ACHN (cell line): ENCODE results near the gene SCNN1B.
"Not testable (repeated sequence)": the region's sequence is repeated elsewhere in the genome, so short reads cannot be mapped to it uniquely, and the experiment has no call there.

ENCODE experiments used
- DNase-seq: peaks from one replicate; pipeline ENCODE4 v3.0.0-alpha.2; 2015
- in situ Hi-C: cut with HindIII; loops from 2 replicates; pipeline ENCODE4 v1.10.0; 2017; ENCODE audit warnings: low sequenced_read_pairs, low pct_ligation_motif_present, low pct_unique_long_range_greater_than_20kb

The SCNN1B gene

DNA sequence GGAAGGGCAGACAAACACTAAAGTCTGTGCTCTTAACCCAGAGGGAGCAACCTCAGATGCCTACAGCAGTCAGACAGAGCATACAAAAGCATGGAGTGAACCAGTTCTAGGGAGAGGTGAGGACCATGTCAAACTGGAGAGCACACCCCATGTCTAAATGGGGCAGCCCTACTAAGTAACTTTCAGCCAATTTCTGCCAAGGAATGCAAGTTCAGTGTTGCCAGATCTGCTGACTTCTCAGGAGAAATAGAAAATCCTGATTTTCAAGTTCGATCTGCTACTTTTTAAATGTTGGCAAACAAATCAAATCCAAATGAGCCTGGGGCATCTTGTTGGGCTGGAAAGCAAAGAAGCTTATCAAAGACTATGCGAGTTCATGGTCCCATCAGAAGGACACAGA lies 17.5 kb upstream of the SCNN1B start:
- in situ Hi-C loops = no loop called here
- DNase-seq = no peak

GRCh38 chr16:23286131-23286532 lies 16.0 kb upstream of the SCNN1B start:
- no peak for DNase-seq
- in situ Hi-C loops = no loop called here

GRCh38 chr16:23288209-23288608 lies 13.9 kb upstream of the SCNN1B start:
- no peak for DNase-seq
- in situ Hi-C loops = no loop called here

GRCh38 chr16:23288726-23289512 lies 13.2 kb upstream of the SCNN1B start:
- DNase-seq = no peak
- in situ Hi-C loops = no loop called here

DNA sequence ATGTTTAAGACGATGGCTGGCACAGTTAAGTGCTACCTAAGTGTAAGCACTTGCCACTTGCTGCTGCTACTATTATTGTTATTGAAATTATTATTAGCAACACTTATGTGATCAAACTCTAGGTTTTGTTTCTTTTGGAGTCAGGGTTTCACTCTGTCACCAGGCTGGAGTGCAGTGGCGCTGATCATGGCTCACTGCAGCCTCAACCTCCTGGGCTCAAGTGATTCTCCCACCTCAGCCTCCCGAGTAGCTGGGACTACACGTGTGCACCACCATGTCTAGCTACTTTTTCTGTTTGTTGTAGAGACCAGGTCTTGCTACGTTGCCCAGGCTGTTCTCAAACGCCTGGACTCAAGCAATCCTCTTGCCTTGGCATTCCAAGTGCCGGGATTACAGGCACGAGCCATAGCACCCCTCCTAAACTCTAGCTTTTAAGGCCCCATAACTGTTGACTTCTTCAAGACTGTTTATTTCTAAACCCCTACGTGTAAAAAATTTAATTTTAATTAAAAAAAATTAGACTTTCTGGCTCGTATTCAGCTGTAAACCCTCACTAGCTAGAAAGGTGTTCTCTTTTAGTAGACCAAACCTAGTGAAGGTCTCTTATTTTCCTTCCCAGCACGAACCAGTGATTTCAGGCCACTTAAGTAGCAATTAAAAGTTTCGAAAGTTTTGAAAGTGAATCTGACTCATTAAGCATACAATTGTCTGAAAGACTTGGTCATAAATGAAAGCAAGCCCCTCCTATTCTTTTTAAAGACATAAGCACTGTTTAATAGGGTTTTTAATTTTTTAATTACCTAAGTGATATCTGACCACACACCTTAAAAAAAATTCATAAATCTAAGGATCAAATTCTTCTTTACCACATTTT lies 11.7 kb upstream of the SCNN1B start:
- no peak for DNase-seq
- in situ Hi-C loops = no loop called here

- no peak for DNase-seq
- in situ Hi-C loops = no loop called here
These were observed 9.1 kb upstream of the SCNN1B start for GRCh38 chr16:23293016-23293415.

DNA sequence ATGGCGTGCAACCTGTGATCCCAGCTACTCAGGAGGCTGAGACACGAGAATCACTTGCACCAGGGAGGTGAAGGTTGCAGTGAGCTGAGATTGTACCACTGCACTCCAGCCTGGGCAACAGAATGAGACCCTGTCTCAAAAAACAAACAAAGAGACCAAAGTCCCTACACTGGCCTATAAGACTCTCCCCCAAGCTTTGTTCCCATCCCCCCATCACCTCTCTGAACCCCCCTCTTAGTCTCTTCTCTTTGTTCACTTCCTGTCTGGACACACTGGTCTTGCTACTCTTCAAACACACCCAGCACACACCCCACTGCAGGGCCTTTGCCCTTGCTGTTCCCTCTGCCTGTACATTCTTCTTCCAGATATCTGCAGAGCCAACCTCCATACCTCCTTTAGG lies 7.8 kb upstream of the SCNN1B start:
- in situ Hi-C loops = no loop called here

DNA sequence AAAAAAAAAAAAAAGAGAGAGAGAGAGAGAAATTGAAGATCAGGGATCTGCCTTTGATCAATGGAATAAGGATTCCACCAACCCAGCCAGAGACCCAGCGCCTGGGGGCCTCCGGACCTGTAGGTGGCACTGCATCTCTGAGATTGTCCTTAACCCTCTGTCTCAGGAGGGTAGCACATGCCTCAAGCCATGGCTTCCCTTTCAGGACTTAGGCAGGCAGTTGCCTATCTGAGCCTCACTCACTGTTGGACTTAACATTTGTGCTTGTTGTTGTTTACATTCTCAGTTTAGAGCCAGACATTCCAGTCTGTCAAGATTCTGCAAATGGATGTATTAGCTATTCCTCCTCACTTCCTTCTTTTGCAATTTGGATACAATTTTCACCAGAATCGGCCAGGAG lies 5.1 kb upstream of the SCNN1B start:
- peak; percentile 32 for DNase-seq
- in situ Hi-C loops = no loop called here

More for the DNA sequence above, 7.8 kb upstream of the SCNN1B start:
- DNase-seq = no peak

GRCh38 chr16:23298290-23298915 lies 3.7 kb upstream of the SCNN1B start:
- in situ Hi-C loops = no loop called here
- DNase-seq = no peak

DNA sequence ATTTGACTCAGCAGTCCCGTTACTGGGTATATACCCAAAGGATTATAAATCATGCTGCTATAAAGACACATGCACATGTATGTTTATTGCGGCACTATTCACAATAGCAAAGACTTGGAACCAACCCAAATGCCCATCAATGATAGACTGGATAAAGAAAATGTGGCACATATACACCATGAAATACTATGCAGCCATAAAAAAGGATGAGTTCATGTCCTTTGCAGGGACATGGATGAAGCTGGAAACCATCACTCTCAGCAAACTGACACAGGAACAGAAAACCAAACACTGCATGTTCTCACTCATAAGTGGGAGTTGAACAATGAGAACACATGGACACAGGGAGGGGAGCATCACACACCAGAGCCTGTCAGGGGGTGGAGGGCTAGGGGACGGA lies 2.3 kb upstream of the SCNN1B start:
- DNase-seq, in situ Hi-C loops: not testable (repeated sequence)

DNA sequence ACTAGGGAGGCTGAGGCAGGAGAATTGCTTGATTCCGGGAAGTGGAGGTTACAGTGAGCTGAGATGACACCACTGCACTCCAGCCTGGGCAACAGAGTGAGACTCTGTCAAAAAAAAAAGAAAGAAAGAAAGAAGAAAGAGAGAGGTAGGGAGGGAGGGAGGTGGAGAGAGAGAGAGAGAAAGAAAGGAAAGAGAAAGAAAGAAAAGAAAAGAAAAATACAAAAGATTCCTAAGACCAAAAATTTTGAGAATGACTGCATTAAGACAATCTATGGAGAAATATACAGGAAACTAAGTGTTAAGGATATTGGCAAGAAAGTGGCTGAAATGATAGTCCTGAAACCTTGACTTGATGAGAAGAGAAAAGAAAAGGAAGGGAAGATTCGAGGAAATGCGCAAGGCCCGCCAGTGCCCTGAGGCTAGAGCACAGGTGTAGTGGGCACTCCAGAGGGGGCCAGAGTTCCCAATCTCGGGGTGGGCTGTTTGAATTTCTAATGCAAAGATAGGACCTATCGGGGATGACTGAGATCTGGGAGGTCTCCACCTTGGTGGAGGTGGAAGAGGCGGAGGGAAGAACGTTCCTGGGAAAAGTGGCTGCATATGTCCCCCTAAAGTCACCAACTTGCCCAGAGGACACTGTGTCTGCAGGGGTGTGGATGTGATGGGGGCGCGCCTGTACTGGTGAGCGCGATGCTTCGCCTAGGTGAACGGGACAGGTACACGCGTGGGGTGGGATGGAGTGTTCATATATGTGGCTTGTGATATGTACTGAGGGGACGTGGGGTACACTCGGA lies 654 bp upstream of the SCNN1B start:
- no peak for DNase-seq
- in situ Hi-C loops = no loop called here

GRCh38 chr16:23303685-23304084 lies 1.6 kb downstream of the SCNN1B start:
- no peak for DNase-seq
- in situ Hi-C loops = no loop called here

- DNase-seq = no peak
- in situ Hi-C loops = no loop called here
These were observed 2.5 kb downstream of the SCNN1B start for GRCh38 chr16:23304620-23305019.

- DNase-seq = no peak
- in situ Hi-C loops = no loop called here
These were observed 4.3 kb downstream of the SCNN1B start for GRCh38 chr16:23306199-23307100.

DNA sequence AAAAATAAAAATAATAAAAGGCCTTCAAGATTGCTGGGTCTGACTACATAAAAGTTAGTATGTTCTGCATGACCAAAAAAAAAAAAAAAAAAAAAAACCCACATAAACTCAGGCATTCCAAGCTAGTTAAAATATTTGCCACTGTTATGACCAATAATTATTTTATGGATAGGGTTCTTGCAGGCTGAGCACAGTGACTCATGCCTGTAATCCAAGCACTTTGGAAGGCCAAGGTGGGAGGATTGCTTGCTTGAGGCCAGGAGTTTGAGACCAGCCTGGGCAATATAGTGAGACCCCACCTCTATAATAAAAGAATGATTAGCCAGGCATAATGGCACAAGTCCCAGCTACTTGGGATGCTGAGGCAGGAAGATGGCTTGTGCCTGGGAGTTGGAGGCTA lies 8.1 kb downstream of the SCNN1B start:
- in situ Hi-C loops = no loop called here
- DNase-seq = no peak

- in situ Hi-C loops = no loop called here
- DNase-seq = no peak
These were observed 8.6 kb downstream of the SCNN1B start for GRCh38 chr16:23310744-23311143.

- in situ Hi-C loops = no loop called here
- DNase-seq = no peak
These were observed 14.1 kb downstream of the SCNN1B start for GRCh38 chr16:23316232-23316631.
